Stimulated activated CD4-positive, alpha-beta T cell treated with anti-CD3 and anti-CD28 coated beads, Interleukin-4, amount 100 ng/mL, for 48 hours (primary cell): ENCODE results near the gene ACSL6.

Source experiments
- DNase-seq, 2 donors: peaks; one replicate each; pipeline ENCODE4 v3.0.0-alpha.2; 2020; ENCODE audit warnings: low read depth in 2 of 2

The ACSL6 gene

DNA sequence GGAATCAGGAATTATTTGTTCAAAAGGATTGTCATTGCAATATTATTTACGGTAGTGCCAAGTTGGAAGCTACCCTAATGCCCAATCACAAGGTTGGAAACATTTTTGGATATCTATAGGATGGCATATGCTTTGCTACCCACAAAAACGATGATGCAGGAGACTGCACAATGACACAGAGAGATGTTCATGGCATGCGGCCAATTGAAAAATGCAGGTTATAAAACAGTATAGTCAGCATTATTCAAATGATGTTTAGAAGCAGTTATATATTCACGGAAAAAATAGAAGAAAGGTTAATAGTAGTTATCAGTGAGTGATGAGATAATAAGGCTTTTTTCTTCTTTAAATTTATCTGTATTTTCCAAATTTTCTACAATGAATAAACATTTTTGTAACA, 5.9 kb upstream of the ACSL6 start:
- DNase-seq = no peak

DNA sequence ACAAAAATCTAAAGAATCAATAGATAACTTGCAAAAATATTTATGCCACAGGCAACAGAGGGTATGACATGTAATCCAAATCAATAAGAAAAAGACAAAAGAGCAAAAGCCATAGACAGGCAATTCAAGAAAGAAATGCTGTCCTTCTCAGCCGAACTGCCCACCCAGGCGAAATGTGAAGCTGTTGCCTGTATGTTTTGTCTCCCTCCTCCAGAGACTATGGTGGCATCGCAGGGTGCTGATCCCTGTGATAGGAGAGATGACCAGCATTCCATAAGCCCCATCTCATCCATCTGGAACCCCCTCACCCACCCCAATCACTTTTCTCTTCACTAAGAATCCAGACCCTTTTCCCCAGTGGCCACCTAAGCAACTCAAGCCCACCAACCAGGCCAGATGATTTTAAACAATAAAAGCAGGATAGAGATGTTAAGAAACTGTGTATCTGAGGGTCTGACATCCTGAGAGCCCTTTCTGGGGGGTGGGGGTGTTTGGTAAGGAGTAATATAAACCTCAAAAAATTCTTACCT, 5.3 kb upstream of the ACSL6 start:
- DNase-seq = no peak

GRCh38 chr5:132013711-132014110, 2.3 kb upstream of the ACSL6 start:
- no peak for DNase-seq

DNA sequence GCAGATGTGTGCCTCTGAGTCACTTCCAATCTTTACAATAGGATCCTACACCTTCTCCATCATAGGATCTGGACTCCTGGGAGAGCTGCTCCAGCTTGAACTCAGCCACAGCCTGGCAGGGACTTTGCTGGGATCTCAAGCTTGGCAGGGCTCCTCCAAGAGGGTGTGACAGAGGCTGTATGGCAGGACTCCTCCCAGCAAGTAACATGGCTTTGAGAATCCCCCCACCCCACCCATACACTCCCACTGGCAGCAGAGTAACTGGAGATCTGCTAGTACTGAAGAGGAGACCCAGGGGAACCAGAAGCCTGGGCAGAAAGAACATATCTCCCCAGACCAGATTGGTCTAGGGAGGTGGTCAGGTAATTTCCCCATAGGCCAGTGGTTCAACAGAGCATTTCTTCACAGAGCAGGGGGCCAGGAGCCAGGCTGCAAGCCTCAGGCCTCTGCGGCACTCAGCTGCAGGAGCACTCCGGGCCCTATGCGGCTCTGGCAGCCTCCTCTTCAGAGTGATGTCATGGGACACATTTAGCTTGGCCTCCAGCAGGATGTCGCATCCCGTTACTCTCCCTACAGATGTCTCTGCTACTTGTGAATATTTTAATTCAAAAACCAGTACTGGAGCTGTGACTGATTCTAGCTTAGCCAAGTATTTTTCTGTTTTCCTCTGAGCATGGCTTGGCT, 1.7 kb upstream of the ACSL6 start:
- no peak for DNase-seq

GRCh38 chr5:132012371-132013005, 1.0 kb upstream of the ACSL6 start:
- no peak for DNase-seq

GRCh38 chr5:132010989-132011621, 353 bp downstream of the ACSL6 start:
- DNase-seq = no peak

DNA sequence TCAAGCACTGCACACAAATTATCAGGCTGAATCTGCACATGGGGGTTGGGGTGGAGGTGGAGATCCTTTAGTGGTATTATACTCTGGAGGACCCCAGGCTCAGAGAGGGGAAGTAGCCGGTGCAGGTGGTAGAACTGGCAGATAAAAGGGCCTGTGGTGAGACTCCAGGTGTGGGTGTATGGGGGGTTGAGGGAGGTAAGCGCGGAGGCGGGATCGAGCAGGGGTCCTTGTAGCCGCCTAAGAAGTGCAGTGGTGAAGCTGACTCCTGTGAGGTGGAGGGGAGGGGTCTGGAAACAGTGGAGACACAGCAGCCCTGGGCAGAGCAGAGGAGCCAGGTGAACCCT, 841 bp downstream of the ACSL6 start:
- DNase-seq = no peak

DNA sequence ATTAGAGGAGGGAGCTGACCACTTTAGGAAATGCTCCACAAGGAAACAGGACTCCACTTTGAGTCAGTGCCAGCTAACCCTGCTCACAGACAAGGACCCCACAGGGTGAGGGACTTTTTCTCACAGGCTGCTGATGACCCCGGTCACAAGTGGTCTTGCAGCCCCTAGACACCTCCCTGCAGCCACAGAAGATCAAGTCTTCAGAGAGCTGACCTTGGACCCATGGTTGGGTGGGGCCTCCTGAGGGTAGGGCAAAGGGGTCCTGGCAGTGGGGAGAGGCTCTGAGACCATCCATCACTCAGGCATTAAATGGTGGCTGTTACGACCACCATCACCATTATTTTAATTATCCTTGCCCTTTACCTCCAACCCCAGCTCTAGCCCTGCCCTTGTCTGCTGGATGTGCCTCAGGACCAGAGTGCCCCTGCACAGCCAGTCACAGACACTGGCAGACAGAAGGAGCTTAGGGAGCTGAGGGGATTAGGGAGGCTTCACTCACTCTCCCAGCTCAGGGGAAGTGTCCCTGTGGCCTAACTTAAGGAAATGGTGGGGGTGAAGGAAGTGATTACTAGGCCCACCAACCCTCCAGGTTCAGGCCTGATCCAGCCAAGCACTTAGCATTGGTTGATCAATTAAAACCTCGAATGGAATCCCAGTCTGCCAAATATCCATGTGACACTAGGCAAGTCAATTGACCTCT, 1.6 kb downstream of the ACSL6 start:
- DNase-seq = no peak

GRCh38 chr5:132008961-132009680, 2.3 kb downstream of the ACSL6 start:
- DNase-seq = no peak

- DNase-seq = no peak
Observed at GRCh38 chr5:132008163-132008473, 3.3 kb downstream of the ACSL6 start.

DNA sequence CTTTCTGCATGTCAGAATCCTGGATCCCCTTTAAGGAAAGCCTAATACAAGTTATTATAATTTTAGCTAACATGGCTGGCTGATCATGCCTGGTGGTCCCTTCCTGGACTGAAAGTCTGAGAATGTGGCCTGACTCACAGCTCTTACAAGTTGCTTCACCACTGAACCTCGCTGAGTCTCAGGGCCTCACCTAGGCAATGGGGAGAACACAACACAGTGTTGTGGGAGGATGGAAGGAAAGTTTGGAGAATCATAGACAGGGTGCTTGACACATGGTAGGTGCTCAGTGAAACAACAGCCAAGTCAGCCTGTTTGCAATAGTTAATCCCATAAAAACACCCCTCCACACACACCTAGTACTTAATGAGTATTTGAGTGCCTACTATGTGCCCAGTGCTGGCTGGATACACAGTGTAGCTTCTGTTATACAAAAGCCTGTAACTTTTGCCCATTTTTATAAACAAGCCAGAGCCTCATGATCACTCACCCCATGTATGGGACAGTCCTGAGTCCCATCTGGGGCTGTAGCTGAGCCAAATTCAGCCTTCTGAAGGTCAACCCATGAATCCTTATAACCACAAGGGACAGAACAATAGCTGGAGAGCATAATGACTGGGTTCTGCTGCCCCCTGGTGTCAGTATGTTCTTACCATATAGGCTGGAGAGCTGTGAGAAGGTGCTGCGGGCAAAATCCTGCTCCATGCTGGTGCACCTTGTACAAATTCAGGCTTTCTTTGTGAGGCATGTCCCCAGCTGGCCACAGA, 3.9 kb downstream of the ACSL6 start:
- peak; percentile 77 to 79 for DNase-seq

GRCh38 chr5:132006331-132007120, 4.9 kb downstream of the ACSL6 start:
- DNase-seq = no peak

GRCh38 chr5:132005591-132005990, 5.9 kb downstream of the ACSL6 start:
- no peak for DNase-seq

DNA sequence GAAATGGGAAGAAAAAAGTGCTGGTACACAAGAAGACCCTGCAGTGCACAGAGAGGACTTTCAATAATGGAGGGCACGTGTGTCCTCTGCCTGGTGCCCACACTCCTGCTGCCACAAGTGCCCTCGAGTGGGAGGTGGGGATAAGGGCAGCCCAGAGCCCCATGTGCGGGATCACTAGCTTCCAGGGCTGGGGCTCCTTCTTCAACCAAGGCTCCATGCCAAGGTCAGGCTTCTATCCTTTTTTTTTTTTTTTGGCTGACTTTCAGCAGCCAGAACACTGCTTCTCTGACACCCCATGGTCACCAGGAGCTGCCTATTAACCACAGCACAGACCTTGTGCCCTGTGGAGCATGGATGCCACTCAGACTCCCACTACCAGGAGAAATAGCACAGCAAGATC, 7.5 kb downstream of the ACSL6 start:
- DNase-seq = no peak

DNA sequence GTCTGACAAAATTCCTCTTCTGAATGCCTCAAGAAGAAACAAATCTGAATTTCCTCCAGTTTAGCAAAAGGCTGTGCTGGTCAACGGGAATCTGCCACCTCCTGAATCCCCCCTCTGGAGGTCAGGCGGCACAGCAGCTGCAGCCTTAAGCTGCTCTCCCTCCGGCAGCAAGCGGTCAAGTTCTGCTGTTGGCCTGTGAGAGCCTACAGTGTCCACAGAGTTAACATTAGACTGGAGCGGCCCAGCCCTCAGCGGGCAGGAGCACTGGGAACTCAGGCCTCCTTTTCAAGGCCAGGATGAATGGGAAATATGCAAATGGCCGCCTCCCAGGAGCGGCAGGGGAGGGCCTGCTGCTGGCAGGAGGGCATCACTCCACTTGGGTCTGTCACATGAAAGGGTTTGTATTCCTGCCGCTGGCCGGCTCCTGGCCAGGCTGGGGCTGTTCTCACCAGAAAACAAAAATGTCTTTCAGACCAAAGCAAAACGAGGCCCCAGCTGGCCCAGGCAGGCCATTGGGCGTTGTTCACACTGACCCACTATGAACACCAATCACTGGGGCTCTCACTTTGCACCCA, 8.2 kb downstream of the ACSL6 start:
- DNase-seq = no peak

DNA sequence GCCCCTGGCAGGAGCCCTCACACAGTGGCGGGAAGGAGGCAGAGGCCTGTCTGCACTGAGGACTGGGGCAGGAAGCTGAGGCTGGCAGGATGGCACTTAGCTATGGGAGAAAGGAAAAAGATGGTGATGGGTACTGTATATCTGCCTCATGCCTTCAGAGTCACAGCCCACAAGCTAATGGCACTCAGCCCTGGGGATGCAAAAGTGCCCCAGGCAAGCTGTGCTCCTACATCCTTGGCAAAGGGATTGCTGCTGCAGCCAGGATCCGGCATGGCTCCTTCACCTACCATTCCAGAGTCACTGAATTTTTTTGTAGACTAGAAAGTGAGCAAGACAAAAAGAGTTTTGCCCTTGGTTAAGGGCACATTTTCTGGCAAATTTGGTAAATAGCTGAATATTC, 8.7 kb downstream of the ACSL6 start:
- no peak for DNase-seq

DNA sequence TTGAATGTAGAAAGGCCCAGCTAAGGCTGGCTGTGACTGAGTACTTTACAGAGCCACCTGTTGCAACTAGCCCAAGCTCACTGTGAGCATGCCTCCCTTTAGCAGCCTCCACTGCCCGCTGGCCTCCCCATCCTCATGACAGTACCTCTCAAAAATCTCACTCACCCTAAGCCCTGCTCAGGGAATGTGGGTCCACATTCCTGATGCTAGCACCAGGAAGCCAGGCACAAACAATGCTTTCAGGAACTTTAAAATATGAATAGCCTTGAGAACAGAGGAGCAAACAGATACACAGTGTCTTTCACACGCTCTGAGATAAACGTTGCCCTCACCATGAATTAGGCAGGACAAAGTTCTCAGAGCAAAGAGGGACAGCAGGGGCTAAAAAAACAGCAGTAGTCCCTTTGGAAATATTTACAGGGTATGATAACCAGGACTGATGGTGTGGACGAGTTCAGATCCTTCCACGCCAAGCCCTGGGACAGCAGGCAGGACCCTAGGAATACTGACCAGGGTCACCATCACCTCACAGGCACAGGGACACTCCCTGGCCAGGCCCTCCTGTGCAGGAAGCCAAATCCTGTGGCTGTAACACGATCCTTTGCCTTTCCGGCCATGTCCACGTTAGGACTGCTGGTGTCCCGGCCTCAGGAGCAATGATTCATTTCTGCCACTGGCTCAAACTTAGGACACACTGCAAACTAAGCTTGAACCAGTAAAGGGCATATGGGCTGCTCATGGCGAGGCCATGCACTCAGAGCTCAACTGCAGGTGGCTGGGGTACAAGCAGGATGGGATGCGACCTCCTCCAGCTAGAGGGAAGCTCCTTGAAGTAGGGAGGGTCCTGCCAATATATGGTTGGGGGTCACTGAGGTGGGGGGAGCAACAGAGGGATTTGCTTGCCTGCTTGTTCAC, 9.6 kb downstream of the ACSL6 start:
- no peak for DNase-seq

GRCh38 chr5:132000677-132001453, 10.6 kb downstream of the ACSL6 start:
- no peak for DNase-seq

- no peak for DNase-seq
Observed at GRCh38 chr5:132000241-132000490, 11.3 kb downstream of the ACSL6 start.
